Measurements from ENCODE around the gene RPS6KA2. TPM values are rescaled to one million over a fixed set of nuclear protein-coding genes. Genes with fewer than 3 reads are reported as not detected.
A peak's percentile ranks its signal among the peaks of the same experiment; 100 is the strongest.
"Not testable (repeated sequence)": the region's sequence is repeated elsewhere in the genome, so short reads cannot be mapped to it uniquely, and the experiment has no call there.

The RPS6KA2 gene
- total RNA-seq, 2 donors from 2014 or later: 28.1 to 28.5 TPM

DNA sequence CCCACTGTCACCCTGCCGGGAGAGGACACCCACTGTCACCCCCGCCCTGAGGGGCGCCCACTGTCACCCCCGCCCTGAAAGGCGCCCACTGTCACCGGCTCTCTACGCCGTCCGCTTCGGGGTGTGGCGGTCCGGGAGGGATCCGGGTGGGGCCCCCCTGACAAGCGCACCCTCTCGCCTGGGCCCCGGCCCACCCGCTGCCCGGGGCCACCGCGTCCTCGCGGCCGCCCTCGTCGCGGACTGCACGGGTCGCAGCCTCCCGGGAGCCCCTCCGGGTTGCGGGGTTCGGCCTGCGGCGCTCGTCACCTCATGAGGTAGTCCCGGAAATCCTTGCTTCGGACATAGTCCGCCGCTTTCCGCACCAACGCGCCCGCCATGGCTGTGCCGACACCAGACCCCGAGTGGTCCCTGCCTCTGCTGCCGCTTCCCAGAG is 244.5 kb downstream of the RPS6KA2 start:
- Mint-ChIP-seq H3K4me3 (peak overlapping the region; percentile 92 to 95), H3K27ac (no peak overlapping the region)
- no peak for ATAC-seq (replicated peaks in 1 of 2)

GRCh38 chr6:166381733-166382499 is 245.1 kb downstream of the RPS6KA2 start:
- peak; percentile 39 to 47 for ATAC-seq (replicated peaks in 1 of 2)
- peak; percentile 81 to 86 for DNase-seq
- Mint-ChIP-seq H3K27me3 (ENCODE audit: low read depth) (no peaks in the 10 kb centered on the region), H3K36me3 (ENCODE audit: insufficient read depth in 2 of 2) (no peaks in the 10 kb centered on the region), H3K27ac (peak overlapping the region; percentile 36), H3K4me3 (peak overlapping the region; percentile 92 to 95), H3K4me1 (ENCODE audit: low read depth) (peaks cover 17% of the 10 kb centered on the region), H3K9me3 (no peaks in the 10 kb centered on the region)

More for the DNA sequence above, 244.5 kb downstream of the RPS6KA2 start:
- H3K4me1 Mint-ChIP-seq (ENCODE audit: low read depth): peaks cover 17% of the 10 kb centered on the region
- H3K27me3 Mint-ChIP-seq (ENCODE audit: low read depth): no peaks in the 10 kb centered on the region
- no peaks in the 10 kb centered on the region for H3K36me3 Mint-ChIP-seq (ENCODE audit: insufficient read depth in 2 of 2)
- no peaks in the 10 kb centered on the region for H3K9me3 Mint-ChIP-seq
- DNase-seq: no peak

DNA sequence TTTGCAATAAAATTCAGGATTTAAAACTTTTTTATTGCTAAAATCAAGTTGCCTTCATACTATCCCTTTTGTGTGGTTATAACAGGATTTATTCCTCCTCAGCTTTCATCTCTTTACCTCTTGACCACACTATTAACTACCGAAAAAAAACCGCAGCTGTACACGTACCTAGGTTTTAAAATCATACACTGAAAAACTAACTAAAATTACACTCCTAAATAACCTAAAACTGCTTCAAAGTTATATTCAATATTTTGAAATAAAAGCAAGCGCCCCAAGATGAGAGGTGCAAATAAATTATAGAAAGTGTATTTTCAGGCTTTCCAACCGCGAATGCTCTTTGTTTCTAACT is 245.7 kb downstream of the RPS6KA2 start:
- H3K27me3 Mint-ChIP-seq (ENCODE audit: low read depth): no peaks in the 10 kb centered on the region
- H3K4me1 Mint-ChIP-seq (ENCODE audit: low read depth): peaks cover 17% of the 10 kb centered on the region
- peak overlapping the region; percentile 92 to 95 for H3K4me3 Mint-ChIP-seq
- H3K9me3 Mint-ChIP-seq: no peaks in the 10 kb centered on the region
- DNase-seq: no peak
- no peaks in the 10 kb centered on the region for H3K36me3 Mint-ChIP-seq (ENCODE audit: insufficient read depth in 2 of 2)
- H3K27ac Mint-ChIP-seq: peak overlapping the region; percentile 36
- no peak for ATAC-seq (replicated peaks in 1 of 2)

DNA sequence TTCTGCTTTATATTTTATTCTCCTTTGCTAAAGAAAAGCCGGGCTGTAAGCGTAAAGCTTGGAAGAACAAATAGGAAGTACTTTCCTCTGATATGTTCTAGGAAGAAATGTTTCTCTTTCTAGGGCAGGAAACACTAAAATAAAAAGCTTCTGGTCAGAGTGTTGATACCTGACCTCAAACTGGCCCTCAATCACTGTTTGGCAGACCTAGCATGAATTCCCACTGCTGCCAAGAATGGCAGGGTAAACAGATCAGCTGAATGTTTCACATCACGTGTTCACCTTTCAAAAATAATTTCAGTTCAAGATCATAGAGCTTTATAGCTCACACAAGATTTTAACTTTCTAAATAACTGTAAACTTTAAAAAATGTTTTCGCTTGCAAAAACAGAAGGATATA is 247.3 kb downstream of the RPS6KA2 start:
- no peak overlapping the region for H3K27ac Mint-ChIP-seq
- DNase-seq: no peak
- H3K4me1 Mint-ChIP-seq (ENCODE audit: low read depth): peaks cover 17% of the 10 kb centered on the region
- no peak overlapping the region for H3K4me3 Mint-ChIP-seq
- H3K27me3 Mint-ChIP-seq (ENCODE audit: low read depth): no peaks in the 10 kb centered on the region
- H3K36me3 Mint-ChIP-seq (ENCODE audit: insufficient read depth in 2 of 2): no peaks in the 10 kb centered on the region
- ATAC-seq (replicated peaks in 1 of 2): no peak
- no peaks in the 10 kb centered on the region for H3K9me3 Mint-ChIP-seq

DNA sequence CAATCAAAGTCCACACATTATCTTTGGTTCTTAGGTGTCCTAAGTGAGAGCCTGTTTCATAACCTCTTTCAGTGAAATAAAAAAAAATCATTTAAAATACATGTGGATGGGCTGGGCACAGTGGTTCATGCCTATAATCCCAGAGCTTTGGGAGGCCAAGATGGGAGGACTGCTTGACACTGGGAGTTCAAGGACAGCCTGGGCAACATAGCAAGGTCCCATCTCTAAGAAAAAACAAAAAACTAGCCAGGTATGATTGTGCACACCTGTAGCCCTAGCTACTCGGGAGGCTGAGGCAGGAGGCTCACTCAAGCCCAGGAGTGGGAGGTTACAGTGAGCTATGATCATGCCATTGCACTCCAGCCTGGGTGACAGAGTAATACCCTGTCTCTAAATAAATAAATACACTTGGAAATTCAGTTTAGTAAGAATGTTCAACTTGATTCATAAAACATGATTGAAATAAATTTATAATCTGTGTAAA is 247.9 kb downstream of the RPS6KA2 start:
- H3K9me3 Mint-ChIP-seq: no peaks in the 10 kb centered on the region
- ATAC-seq (replicated peaks in 1 of 2): no peak
- no peaks in the 10 kb centered on the region for H3K36me3 Mint-ChIP-seq (ENCODE audit: insufficient read depth in 2 of 2)
- H3K4me1 Mint-ChIP-seq (ENCODE audit: low read depth): peaks cover 13% of the 10 kb centered on the region
- H3K27ac Mint-ChIP-seq: no peak overlapping the region
- H3K27me3 Mint-ChIP-seq (ENCODE audit: low read depth): no peaks in the 10 kb centered on the region
- DNase-seq: no peak
- H3K4me3 Mint-ChIP-seq: no peak overlapping the region

- Mint-ChIP-seq H3K4me1 (ENCODE audit: low read depth) (peaks cover 10% of the 10 kb centered on the region), H3K27ac (peak overlapping the region; percentile 35), H3K9me3 (no peaks in the 10 kb centered on the region), H3K36me3 (ENCODE audit: insufficient read depth in 2 of 2) (no peaks in the 10 kb centered on the region), H3K27me3 (ENCODE audit: low read depth) (no peaks in the 10 kb centered on the region), H3K4me3 (no peak overlapping the region)
- DNase-seq (no peak), ATAC-seq (replicated peaks in 1 of 2) (no peak)
Observed at GRCh38 chr6:166377721-166378120, 249.3 kb downstream of the RPS6KA2 start.

- DNase-seq: no peak
- no peak overlapping the region for H3K27ac Mint-ChIP-seq
- peak; percentile 43 to 48 for ATAC-seq (replicated peaks in 1 of 2)
- H3K36me3 Mint-ChIP-seq (ENCODE audit: insufficient read depth in 2 of 2): no peaks in the 10 kb centered on the region
- no peaks in the 10 kb centered on the region for H3K27me3 Mint-ChIP-seq (ENCODE audit: low read depth)
- H3K9me3 Mint-ChIP-seq: no peaks in the 10 kb centered on the region
- H3K4me1 Mint-ChIP-seq (ENCODE audit: low read depth): no peaks in the 10 kb centered on the region
- H3K4me3 Mint-ChIP-seq: no peak overlapping the region
Observed at GRCh38 chr6:166375013-166375412, 252.0 kb downstream of the RPS6KA2 start.

- DNase-seq (no peak), ATAC-seq (replicated peaks in 1 of 2) (no peak)
- Mint-ChIP-seq H3K36me3 (ENCODE audit: insufficient read depth in 2 of 2) (no peaks in the 10 kb centered on the region), H3K4me1 (ENCODE audit: low read depth) (no peaks in the 10 kb centered on the region), H3K4me3 (no peak overlapping the region), H3K27me3 (ENCODE audit: low read depth) (no peaks in the 10 kb centered on the region), H3K27ac (no peak overlapping the region), H3K9me3 (no peaks in the 10 kb centered on the region)
Observed at GRCh38 chr6:166370489-166370888, 256.6 kb downstream of the RPS6KA2 start.

- no peaks in the 10 kb centered on the region for H3K36me3 Mint-ChIP-seq (ENCODE audit: insufficient read depth in 2 of 2)
- no peak for DNase-seq
- H3K27ac Mint-ChIP-seq: no peak overlapping the region
- ATAC-seq (replicated peaks in 1 of 2): no peak
- H3K4me3 Mint-ChIP-seq: no peak overlapping the region
- H3K9me3 Mint-ChIP-seq: no peaks in the 10 kb centered on the region
- no peaks in the 10 kb centered on the region for H3K27me3 Mint-ChIP-seq (ENCODE audit: low read depth)
- no peaks in the 10 kb centered on the region for H3K4me1 Mint-ChIP-seq (ENCODE audit: low read depth)
Observed at GRCh38 chr6:166369782-166370181, 257.3 kb downstream of the RPS6KA2 start.

DNA sequence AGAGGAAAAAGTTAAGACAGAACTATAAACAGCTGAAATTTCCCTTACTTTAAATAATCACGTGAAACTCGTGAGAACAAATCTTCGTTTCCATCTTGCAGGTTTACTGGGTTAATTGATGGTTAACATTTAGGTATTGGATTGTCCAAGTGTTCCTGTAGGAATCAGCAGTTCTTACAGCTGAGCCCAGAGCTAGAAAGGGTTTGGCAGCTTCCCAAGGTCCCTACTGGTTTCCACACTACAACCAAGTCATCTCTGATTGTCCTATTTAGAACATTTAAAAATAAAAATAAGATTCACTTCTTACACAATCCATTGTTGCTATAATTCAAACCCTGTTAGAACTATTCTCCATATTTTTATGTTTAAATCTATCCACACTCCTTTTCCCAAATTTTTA is 260.1 kb downstream of the RPS6KA2 start:
- Mint-ChIP-seq H3K9me3 (no peaks in the 10 kb centered on the region), H3K36me3 (ENCODE audit: insufficient read depth in 2 of 2) (no peaks in the 10 kb centered on the region), H3K4me3 (no peak overlapping the region), H3K27ac (no peak overlapping the region), H3K27me3 (ENCODE audit: low read depth) (no peaks in the 10 kb centered on the region), H3K4me1 (ENCODE audit: low read depth) (no peaks in the 10 kb centered on the region)
- ATAC-seq (replicated peaks in 1 of 2) (no peak), DNase-seq (no peak)

GRCh38 chr6:166365806-166366205 is 261.2 kb downstream of the RPS6KA2 start:
- no peaks in the 10 kb centered on the region for H3K36me3 Mint-ChIP-seq (ENCODE audit: insufficient read depth in 2 of 2)
- DNase-seq: no peak
- H3K27ac Mint-ChIP-seq: no peak overlapping the region
- H3K4me3 Mint-ChIP-seq: no peak overlapping the region
- H3K27me3 Mint-ChIP-seq (ENCODE audit: low read depth): no peaks in the 10 kb centered on the region
- H3K9me3 Mint-ChIP-seq: no peaks in the 10 kb centered on the region
- ATAC-seq (replicated peaks in 1 of 2): no peak
- no peaks in the 10 kb centered on the region for H3K4me1 Mint-ChIP-seq (ENCODE audit: low read depth)

DNA sequence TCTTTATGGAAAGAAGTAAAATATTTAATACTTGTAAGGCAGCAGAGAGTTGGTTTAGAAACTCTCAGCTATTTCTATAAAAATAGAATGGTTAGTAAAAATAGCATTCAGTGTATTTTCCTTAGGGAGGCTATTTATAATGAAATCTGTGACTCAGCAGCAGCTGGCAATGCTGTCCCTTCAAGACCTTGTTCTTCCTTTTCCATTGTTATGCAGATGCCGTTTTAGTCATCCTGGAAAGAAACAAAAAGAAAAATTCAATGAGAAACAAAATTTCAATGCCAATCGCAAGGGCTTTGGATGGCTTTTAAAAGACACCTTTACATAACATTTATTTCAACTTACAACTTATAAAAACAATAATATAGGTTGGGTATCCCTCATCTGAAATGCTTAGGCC is 261.8 kb downstream of the RPS6KA2 start:
- peaks cover 3% of the 10 kb centered on the region for H3K27me3 Mint-ChIP-seq (ENCODE audit: low read depth)
- H3K4me1 Mint-ChIP-seq (ENCODE audit: low read depth): no peaks in the 10 kb centered on the region
- no peak overlapping the region for H3K27ac Mint-ChIP-seq
- no peaks in the 10 kb centered on the region for H3K9me3 Mint-ChIP-seq
- H3K36me3 Mint-ChIP-seq (ENCODE audit: insufficient read depth in 2 of 2): no peaks in the 10 kb centered on the region
- ATAC-seq (replicated peaks in 1 of 2) (no peak), DNase-seq (no peak)
- H3K4me3 Mint-ChIP-seq: no peak overlapping the region

DNA sequence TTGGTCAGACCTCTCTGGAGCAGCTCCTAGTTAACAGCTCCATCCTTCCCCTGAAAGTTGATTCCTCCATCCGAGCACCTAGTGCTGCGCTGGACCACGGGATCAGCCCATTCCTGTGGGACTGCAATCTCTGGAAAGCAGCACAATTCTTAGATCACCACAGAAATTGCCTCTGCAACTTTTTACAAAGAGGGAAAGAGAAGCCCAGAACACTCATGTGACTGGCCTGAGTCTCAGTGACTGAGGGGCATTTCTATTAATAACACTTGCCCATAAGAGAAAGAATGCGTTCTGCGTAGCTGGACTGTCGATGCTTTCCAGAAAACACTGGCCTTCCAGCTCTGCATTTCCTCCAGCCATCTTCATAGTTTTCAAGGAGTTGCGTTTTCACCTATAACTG is 262.6 kb downstream of the RPS6KA2 start:
- no peaks in the 10 kb centered on the region for H3K4me1 Mint-ChIP-seq (ENCODE audit: low read depth)
- H3K9me3 Mint-ChIP-seq: no peaks in the 10 kb centered on the region
- H3K27ac Mint-ChIP-seq: no peak overlapping the region
- DNase-seq (no peak), ATAC-seq (replicated peaks in 1 of 2) (no peak)
- H3K27me3 Mint-ChIP-seq (ENCODE audit: low read depth): peaks cover 10% of the 10 kb centered on the region
- H3K36me3 Mint-ChIP-seq (ENCODE audit: insufficient read depth in 2 of 2): no peaks in the 10 kb centered on the region
- H3K4me3 Mint-ChIP-seq: no peak overlapping the region

- H3K9me3 Mint-ChIP-seq; H3K27ac Mint-ChIP-seq; DNase-seq; H3K4me3 Mint-ChIP-seq; ATAC-seq (replicated peaks in 1 of 2); H3K36me3 Mint-ChIP-seq (ENCODE audit: insufficient read depth in 2 of 2); H3K4me1 Mint-ChIP-seq (ENCODE audit: low read depth): not testable (repeated sequence)
- peaks cover 29% of the 10 kb centered on the region for H3K27me3 Mint-ChIP-seq (ENCODE audit: low read depth)
Observed at GRCh38 chr6:166362427-166362826, 264.6 kb downstream of the RPS6KA2 start.

Data from activated T-cell treated with anti-CD3 and anti-CD28 coated beads, Interleukin-2, amount 50 U/mL, for 72 hours (primary cell).